Endothelial cell (in vitro differentiated cells): ENCODE results near the gene GCN1. TPM values are rescaled to one million over a fixed set of nuclear protein-coding genes. Genes with fewer than 3 reads are reported as not detected.
"Not testable (repeated sequence)": the region's sequence is repeated elsewhere in the genome, so short reads cannot be mapped to it uniquely, and the experiment has no call there.

Experiments used
- DNase-seq: peaks from one replicate; pipeline ENCODE4 v3.0.0; 2021; ENCODE audit warnings: low spot score
- H3K27ac Mint-ChIP-seq: one replicate; pipeline ENCODE4 v1.8.0; 2021; ENCODE audit warnings: mixed read lengths, inconsistent platforms; ENCODE audit not compliant: unreplicated experiment
- H3K27me3 Mint-ChIP-seq: one replicate; pipeline ENCODE4 v1.8.0; 2021; ENCODE audit warnings: mild to moderate bottlenecking, moderate library complexity, mixed read lengths, inconsistent platforms; ENCODE audit not compliant: unreplicated experiment
- H3K36me3 Mint-ChIP-seq: one replicate; pipeline ENCODE4 v1.8.0; 2021; ENCODE audit warnings: mild to moderate bottlenecking, low read depth, mixed read lengths, inconsistent platforms; ENCODE audit not compliant: unreplicated experiment
- H3K4me1 Mint-ChIP-seq: one replicate; pipeline ENCODE4 v1.8.0; 2021; ENCODE audit warnings: mild to moderate bottlenecking, mixed read lengths, inconsistent platforms; ENCODE audit not compliant: unreplicated experiment
- H3K4me3 Mint-ChIP-seq: one replicate; pipeline ENCODE4 v1.8.0; 2021; ENCODE audit warnings: mild to moderate bottlenecking, mixed read lengths, inconsistent platforms; ENCODE audit not compliant: unreplicated experiment
- H3K9me3 Mint-ChIP-seq: one replicate; pipeline ENCODE4 v1.8.0; 2021; ENCODE audit warnings: mixed read lengths, inconsistent platforms; ENCODE audit not compliant: unreplicated experiment
- total RNA-seq: library from RNA; stranded (reverse); fragmentation: NEBNext Ultra II Directional; extraction: Animal tissue kit (Norgen Biotek cat#: 25700); gene quantifications from one replicate; pipeline ENCODE4 v1.2.1, GENCODE V29; 2021; ENCODE audit not compliant: unreplicated experiment
- TF ChIP-seq, protein P1 (sequence below): fragments of 200-600 bp; sonication (generic); IDR thresholded peaks from one replicate; pipeline ENCODE4 v1.5.0; 2021; ENCODE audit warnings: antibody characterized with exemption; ENCODE audit not compliant: unreplicated experiment

Gene GCN1
- total RNA-seq, 1 donor from 2014 or later = 54.0 TPM

DNA sequence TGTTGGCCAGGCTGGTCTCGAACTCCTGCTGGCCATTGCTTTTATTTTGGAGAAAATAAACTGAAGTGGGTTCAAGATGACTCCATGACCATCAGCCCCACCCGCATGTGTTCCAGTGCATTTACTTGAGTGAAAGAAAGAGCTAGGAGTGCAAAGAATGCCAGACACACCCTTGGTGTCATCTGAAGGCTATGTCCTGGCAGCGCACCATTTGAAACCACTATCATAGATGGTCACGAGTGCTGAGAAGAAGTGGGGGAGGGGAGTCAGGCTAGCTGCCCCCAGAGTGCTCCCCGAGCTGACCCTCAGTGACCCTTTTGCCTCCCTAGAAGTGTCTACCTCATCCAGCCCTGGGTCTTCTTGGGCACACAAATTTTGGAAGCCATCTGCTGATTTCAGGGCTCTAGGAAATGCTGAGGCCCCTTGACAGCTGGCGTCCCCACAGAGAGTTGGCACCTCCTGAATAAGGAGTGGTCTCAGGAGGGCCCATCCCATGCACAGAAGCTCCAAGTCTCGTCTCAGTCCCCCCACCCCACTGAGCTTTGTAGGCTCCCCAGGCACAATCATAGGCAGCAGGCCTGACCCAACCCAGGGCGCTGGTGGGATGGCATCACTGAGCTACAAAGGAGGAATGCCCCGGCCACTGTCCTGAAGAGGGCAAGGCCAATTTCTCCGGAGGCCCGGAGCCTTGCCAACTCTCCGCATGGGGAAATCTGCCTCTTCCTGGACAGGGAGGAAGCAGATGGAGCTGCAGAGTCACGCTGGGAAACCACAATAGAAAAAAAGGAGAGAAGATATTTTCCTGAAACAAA lies 43.1 kb upstream of the GCN1 start:
- peak overlapping the region; percentile 91 for H3K27ac Mint-ChIP-seq
- H3K36me3 Mint-ChIP-seq = peaks cover 16% of the 10 kb centered on the region
- H3K4me1 Mint-ChIP-seq = peaks cover 84% of the 10 kb centered on the region
- peak overlapping the region; percentile 42 for H3K4me3 Mint-ChIP-seq
- peaks cover 25% of the 10 kb centered on the region for H3K27me3 Mint-ChIP-seq
- DNase-seq = no peak
- TF ChIP-seq, protein P1, sequence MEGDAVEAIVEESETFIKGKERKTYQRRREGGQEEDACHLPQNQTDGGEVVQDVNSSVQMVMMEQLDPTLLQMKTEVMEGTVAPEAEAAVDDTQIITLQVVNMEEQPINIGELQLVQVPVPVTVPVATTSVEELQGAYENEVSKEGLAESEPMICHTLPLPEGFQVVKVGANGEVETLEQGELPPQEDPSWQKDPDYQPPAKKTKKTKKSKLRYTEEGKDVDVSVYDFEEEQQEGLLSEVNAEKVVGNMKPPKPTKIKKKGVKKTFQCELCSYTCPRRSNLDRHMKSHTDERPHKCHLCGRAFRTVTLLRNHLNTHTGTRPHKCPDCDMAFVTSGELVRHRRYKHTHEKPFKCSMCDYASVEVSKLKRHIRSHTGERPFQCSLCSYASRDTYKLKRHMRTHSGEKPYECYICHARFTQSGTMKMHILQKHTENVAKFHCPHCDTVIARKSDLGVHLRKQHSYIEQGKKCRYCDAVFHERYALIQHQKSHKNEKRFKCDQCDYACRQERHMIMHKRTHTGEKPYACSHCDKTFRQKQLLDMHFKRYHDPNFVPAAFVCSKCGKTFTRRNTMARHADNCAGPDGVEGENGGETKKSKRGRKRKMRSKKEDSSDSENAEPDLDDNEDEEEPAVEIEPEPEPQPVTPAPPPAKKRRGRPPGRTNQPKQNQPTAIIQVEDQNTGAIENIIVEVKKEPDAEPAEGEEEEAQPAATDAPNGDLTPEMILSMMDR = no peak
- no peaks in the 10 kb centered on the region for H3K9me3 Mint-ChIP-seq

DNA sequence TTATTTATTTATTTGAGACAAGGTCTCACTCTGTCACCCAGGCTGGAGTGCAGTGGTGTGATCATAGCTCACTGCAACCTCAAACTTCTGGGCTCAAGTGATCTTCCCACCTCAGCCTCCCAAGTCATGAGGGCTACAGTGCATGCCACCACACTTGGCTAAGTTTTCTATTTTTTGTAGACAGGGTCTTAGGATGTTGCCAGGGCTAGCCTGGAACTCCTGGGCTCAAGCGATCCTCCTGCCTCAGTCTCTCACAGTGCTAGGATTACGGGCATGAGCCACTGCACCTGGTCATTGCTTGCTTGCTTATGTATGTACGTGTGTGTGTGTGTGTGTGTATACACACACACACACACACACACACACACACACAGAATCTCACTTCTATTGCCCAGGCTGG lies 42.3 kb upstream of the GCN1 start:
- peaks cover 20% of the 10 kb centered on the region for H3K36me3 Mint-ChIP-seq

DNA sequence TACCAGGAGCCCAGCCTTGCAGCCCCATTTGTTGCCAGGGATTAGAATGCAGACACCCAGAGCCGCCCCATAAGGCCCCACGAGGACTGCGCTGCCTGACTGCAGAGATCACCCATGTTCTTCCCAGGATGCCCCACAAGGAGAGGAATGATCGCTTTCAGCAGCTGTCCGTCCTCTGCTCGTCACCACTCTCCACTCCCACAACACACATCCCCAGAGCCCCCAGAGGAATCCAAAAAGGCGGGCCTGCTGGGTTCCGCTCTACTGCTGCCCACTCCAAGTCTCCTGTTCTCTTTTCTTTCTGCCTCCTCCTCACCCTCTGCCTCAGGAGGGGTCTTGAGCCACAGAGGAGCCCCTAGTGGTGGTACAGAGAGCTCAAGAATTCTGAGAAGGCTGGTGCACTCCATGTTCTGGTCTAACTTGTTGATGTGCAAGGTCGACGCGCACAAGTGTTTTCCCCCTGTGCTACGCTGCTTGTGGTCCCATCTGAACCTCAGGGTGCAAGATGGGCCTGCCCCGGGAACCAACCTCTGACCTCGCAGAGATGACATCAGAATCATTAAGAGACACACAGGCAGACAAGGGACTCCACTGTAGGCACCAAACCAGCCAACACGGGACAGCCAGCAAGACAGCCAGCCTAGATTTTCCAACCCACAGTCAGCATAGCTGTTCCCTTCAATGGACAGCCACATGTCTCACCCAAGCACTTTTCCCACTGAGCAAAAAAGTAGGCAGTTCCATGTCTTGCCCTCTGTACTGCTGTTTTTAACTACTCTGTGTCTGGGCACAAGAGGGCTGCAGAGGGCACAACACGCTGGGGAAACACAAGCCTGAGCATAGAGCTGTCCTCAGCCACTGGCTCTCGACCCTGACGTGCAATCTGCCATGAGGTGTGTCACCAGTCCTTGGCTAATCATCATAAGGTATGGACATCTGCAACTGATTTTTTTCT lies 41.1 kb upstream of the GCN1 start:
- peaks cover 22% of the 10 kb centered on the region for H3K36me3 Mint-ChIP-seq
- H3K4me1 Mint-ChIP-seq = peaks cover 85% of the 10 kb centered on the region
- DNase-seq = no peak
- H3K4me3 Mint-ChIP-seq = peak overlapping the region; percentile 77
- no peaks in the 10 kb centered on the region for H3K9me3 Mint-ChIP-seq
- TF ChIP-seq, protein P1 = peak; percentile 25
- peaks cover 22% of the 10 kb centered on the region for H3K27me3 Mint-ChIP-seq
- H3K27ac Mint-ChIP-seq = peak overlapping the region; percentile 92

More for the DNA sequence above, 42.3 kb upstream of the GCN1 start:
- not testable (repeated sequence) for H3K4me3 Mint-ChIP-seq, DNase-seq, H3K9me3 Mint-ChIP-seq, H3K27ac Mint-ChIP-seq
- H3K27me3 Mint-ChIP-seq = peaks cover 25% of the 10 kb centered on the region
- peaks cover 84% of the 10 kb centered on the region for H3K4me1 Mint-ChIP-seq

DNA sequence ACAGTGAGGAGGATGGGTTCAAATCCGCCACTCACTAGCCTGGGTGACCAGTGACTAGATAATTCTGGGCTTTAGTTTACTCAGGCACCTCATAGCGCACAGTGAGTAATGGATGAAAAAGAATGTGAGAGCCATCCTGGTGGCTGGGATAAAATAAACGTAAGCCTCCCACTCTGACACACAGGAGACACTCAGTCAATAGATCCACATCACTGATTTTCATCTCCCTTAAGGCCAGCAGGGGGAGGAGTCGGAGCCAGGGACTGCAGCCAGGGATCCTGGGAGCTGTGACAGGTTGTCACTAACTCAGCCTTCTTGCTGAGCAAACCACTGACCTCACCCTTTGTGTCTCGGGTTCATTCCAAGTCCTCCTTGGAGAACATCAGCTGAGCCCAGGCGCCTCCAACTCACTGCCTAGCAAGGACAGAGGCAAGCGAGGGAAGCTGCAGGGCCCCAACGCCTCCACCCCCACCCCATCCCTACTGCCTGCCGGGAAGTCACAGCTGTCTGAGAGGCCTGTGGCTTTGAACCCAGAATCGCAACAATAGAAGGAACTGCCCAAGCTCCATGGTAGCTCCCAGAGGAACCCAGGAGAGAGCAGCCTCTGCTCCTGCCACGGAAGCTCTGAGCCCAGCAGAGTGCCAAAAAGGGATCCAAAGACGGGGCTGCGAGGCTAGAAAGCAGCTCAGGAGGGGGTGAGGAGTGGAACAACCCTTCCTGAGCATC lies 40.3 kb upstream of the GCN1 start:
- H3K36me3 Mint-ChIP-seq = peaks cover 22% of the 10 kb centered on the region
- peaks cover 24% of the 10 kb centered on the region for H3K27me3 Mint-ChIP-seq
- no peak overlapping the region for H3K4me3 Mint-ChIP-seq
- peak; percentile 58 for DNase-seq
- TF ChIP-seq, protein P1 = peak; percentile 54
- H3K27ac Mint-ChIP-seq = peak overlapping the region; percentile 92
- H3K4me1 Mint-ChIP-seq = peaks cover 85% of the 10 kb centered on the region
- H3K9me3 Mint-ChIP-seq = no peaks in the 10 kb centered on the region
